ENCODE results near the gene TNFSF10.
"Not testable (repeated sequence)": the region's sequence is repeated elsewhere in the genome, so short reads cannot be mapped to it uniquely, and the experiment has no call there.

TNFSF10 gene

GRCh38 chr3:172524611-172525010 lies 1.4 kb upstream of the TNFSF10 start:
- Histone ChIP-seq H3K4me2 (ENCODE audit: low read depth, low read length, poor library complexity, severe bottlenecking) (no peak overlapping the region), H3K4me3 (ENCODE audit: low read length, poor library complexity, severe bottlenecking) (no peak overlapping the region)

GRCh38 chr3:172521837-172522726 lies 1.1 kb downstream of the TNFSF10 start:
- H3K9me2 ChIP-seq (replicated peaks; ENCODE audit: low read depth, low read length); H3K9me3 ChIP-seq (ENCODE audit: insufficient read depth, low read depth, low read length); H3K36me3 ChIP-seq (ENCODE audit: insufficient read depth, low read length); H3K79me2 ChIP-seq (ENCODE audit: insufficient read depth, low read length); H3F3A ChIP-seq (ENCODE audit: low read depth); H3K27me3 ChIP-seq (ENCODE audit: insufficient read depth, low read length, poor library complexity, severe bottlenecking); H4K20me1 ChIP-seq (ENCODE audit: insufficient read depth, low read length, poor library complexity, severe bottlenecking): not testable (repeated sequence)
- H3K4me2 ChIP-seq (ENCODE audit: low read depth, low read length, poor library complexity, severe bottlenecking): peak overlapping the region; percentile 80
- peak overlapping the region; percentile 93; the same call in 1 of the 2 replicates for H2AFZ ChIP-seq (ENCODE audit: low read length)
- peak overlapping the region; percentile 74 for H3K4me3 ChIP-seq (ENCODE audit: low read length, poor library complexity, severe bottlenecking)
- peaks cover 39% of the 10 kb centered on the region for H3K4me1 ChIP-seq (ENCODE audit: insufficient read depth, low read length, poor library complexity, severe bottlenecking)
- peak overlapping the region; percentile 70 for H3K9ac ChIP-seq (ENCODE audit: low read depth, low read length, poor library complexity, severe bottlenecking)

More at GRCh38 chr3:172524611-172525010, 1.4 kb upstream of the TNFSF10 start:
- no peaks in the 10 kb centered on the region for H3K9me3 ChIP-seq (ENCODE audit: insufficient read depth, low read depth, low read length)
- no peaks in the 10 kb centered on the region for H3K27me3 ChIP-seq (ENCODE audit: insufficient read depth, low read length, poor library complexity, severe bottlenecking)
- no peaks in the 10 kb centered on the region for H4K20me1 ChIP-seq (ENCODE audit: insufficient read depth, low read length, poor library complexity, severe bottlenecking)
- H3K4me1 ChIP-seq (ENCODE audit: insufficient read depth, low read length, poor library complexity, severe bottlenecking): peaks cover 29% of the 10 kb centered on the region
- H3K36me3 ChIP-seq (ENCODE audit: insufficient read depth, low read length): no peaks in the 10 kb centered on the region
- H3K9ac ChIP-seq (ENCODE audit: low read depth, low read length, poor library complexity, severe bottlenecking): no peak overlapping the region
- H3F3A ChIP-seq (ENCODE audit: low read depth): no peaks in the 10 kb centered on the region
- H3K9me2 ChIP-seq (replicated peaks; ENCODE audit: low read depth, low read length): no peaks in the 10 kb centered on the region
- H2AFZ ChIP-seq (ENCODE audit: low read length): no peak overlapping the region
- TF ChIP-seq EZH2phosphoT487 (IDR thresholded peaks at IDR 0.05; ENCODE audit: borderline replicate concordance) (no peak), CTCF (conservative IDR thresholded peaks at IDR 0.05; ENCODE audit: low read length) (no peak)
- no peaks in the 10 kb centered on the region for H3K79me2 ChIP-seq (ENCODE audit: insufficient read depth, low read length)

GRCh38 chr3:172520301-172520831 lies 2.9 kb downstream of the TNFSF10 start:
- Histone ChIP-seq H3K79me2 (ENCODE audit: insufficient read depth, low read length) (no peaks in the 10 kb centered on the region), H3K9me3 (ENCODE audit: insufficient read depth, low read depth, low read length) (no peaks in the 10 kb centered on the region), H3K4me3 (ENCODE audit: low read length, poor library complexity, severe bottlenecking) (peak overlapping the region; percentile 3), H3K9ac (ENCODE audit: low read depth, low read length, poor library complexity, severe bottlenecking) (no peak overlapping the region), H3K36me3 (ENCODE audit: insufficient read depth, low read length) (no peaks in the 10 kb centered on the region), H4K20me1 (ENCODE audit: insufficient read depth, low read length, poor library complexity, severe bottlenecking) (no peaks in the 10 kb centered on the region), H3K4me2 (ENCODE audit: low read depth, low read length, poor library complexity, severe bottlenecking) (peak overlapping the region; percentile 65), H3F3A (ENCODE audit: low read depth) (no peaks in the 10 kb centered on the region; the same call in 1 of the 2 replicates), H3K9me2 (replicated peaks; ENCODE audit: low read depth, low read length) (no peaks in the 10 kb centered on the region), H2AFZ (ENCODE audit: low read length) (no peak overlapping the region), H3K27me3 (ENCODE audit: insufficient read depth, low read length, poor library complexity, severe bottlenecking) (no peaks in the 10 kb centered on the region), H3K4me1 (ENCODE audit: insufficient read depth, low read length, poor library complexity, severe bottlenecking) (peaks cover 44% of the 10 kb centered on the region)
- TF ChIP-seq EZH2phosphoT487 (IDR thresholded peaks at IDR 0.05; ENCODE audit: borderline replicate concordance) (no peak), CTCF (conservative IDR thresholded peaks at IDR 0.05; ENCODE audit: low read length) (no peak)

Measured in Loucy (cell line).